SH-SY5Y (cell line): ENCODE results near the gene GRID2.

ENCODE experiments used
- GATA2 ChIP-seq: IDR thresholded peaks from 2 replicates; pipeline ENCODE4 v1.6.1; 2011; ENCODE audit warnings: mild to moderate bottlenecking, low read depth, low read length
- GATA3 ChIP-seq: IDR thresholded peaks from 2 replicates; pipeline ENCODE4 v1.6.1; 2011; ENCODE audit warnings: low read depth, mild to moderate bottlenecking, low read length, moderate library complexity

DNA sequence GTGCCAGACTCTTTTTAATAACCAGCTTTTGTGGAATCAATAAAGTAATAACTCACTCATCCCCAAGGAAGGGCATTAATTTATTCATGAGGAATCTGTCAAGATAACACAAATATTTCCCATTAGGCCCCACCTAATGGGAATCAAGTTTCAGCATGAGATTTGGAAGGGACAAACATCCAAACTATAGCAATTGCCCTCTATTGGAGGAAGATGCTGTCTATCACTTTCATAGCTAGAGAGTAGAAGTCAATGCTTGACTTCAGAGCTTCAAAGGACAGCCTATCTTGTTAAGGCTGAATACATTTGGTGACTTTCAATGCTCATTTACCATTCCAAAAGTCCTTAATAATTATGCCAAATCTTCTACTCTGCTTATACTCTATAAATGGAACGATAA, 1439.9 kb downstream of the GRID2 start:
- TF ChIP-seq GATA2 = no peak
- no peak for TF ChIP-seq GATA3
